LNCAP (cell line): ENCODE measurements around the gene KIF2C.

ENCODE experiments used
- CTCF ChIP-seq: fragments of 450-650 bp; IDR thresholded peaks from 2 replicates; pipeline ENCODE4 v1.5.1; 2017; ENCODE audit warnings: mild to moderate bottlenecking

The KIF2C gene

GRCh38 chr1:44778705-44779576 is 39.3 kb downstream of the KIF2C start:
- TF ChIP-seq CTCF, result no peak

- TF ChIP-seq CTCF, result no peak
Observed at GRCh38 chr1:44780583-44781121, 41.0 kb downstream of the KIF2C start.

GRCh38 chr1:44783697-44784093 is 44.1 kb downstream of the KIF2C start:
- TF ChIP-seq CTCF, result no peak

GRCh38 chr1:44784094-44785028 is 44.7 kb downstream of the KIF2C start:
- TF ChIP-seq CTCF, result no peak

GRCh38 chr1:44785029-44785380 is 45.4 kb downstream of the KIF2C start:
- TF ChIP-seq CTCF, result no peak

GRCh38 chr1:44785501-44786137 is 46.0 kb downstream of the KIF2C start:
- no peak for TF ChIP-seq CTCF
